SK-N-DZ (cell line): ENCODE results near the gene IFITM1.
"Not testable (repeated sequence)": the region's sequence is repeated elsewhere in the genome, so short reads cannot be mapped to it uniquely, and the experiment has no call there.

ENCODE experiments used
- DNase-seq: peaks from one replicate; pipeline ENCODE4 v3.0.0-alpha.2; 2015; ENCODE audit warnings: low spot score

The IFITM1 gene

DNA sequence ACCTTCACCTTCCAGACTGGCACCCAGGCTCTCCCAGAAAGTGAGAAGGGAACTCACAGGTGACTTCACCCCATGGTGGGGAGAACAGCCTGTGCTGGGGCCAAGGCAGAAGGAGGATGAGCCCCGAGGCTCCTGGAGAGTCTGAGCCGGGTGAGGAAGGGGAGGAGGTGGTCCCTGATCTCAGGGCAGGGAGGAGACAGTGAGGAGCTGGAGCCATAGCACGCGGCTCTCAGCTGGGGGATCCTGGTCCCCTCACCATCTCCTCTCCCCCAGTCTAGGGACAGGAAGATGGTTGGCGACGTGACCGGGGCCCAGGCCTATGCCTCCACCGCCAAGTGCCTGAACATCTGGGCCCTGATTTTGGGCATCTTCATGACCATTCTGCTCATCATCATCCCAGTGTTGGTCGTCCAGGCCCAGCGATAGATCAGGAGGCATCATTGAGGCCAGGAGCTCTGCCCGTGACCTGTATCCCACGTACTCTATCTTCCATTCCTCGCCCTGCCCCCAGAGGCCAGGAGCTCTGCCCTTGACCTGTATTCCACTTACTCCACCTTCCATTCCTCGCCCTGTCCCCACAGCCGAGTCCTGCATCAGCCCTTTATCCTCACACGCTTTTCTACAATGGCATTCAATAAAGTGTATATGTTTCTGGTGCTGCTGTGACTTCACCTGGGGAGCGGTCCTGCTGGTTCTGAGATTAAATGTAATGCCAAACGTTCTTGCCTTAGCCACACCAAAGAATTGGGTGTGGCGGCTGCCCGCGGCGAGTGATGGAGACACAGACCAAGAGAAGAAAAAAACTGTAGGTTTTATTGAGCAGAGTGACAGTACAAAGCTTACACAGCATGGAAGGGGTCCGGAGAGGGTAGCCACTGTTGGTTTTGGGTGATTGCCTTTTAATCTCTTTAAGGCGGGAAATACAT is 4.8 kb upstream of the IFITM1 start:
- not testable (repeated sequence) for DNase-seq

DNA sequence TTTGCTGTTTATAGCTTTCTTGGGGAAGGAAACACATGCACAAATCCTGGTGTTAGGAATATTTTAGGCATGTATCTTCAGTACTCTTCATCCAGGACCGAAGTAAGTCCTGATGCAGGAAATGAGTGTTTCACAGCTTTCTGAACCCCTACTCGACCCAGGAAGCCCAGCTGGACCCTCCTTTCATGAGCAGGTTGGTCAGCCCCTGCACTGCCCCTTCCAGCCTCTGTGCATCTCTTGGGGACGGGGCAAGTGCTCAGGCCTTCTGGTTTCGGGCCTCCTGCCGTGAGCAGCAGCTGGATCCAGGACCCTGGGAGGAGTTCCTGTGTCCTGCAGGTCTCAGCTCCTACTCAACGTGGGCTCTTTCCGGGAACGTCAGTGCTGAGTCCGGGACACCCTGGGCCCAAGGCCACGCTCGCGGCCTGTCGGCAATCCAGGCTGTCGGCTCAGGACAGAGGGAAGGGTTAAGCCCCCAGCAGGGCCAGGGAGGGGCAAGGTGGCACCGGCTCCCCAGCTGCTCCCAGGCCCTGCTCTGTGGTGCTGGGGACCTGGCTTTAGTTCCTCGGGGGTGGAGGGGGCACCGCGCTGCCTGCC is 3.8 kb upstream of the IFITM1 start:
- DNase-seq: not testable (repeated sequence)

DNA sequence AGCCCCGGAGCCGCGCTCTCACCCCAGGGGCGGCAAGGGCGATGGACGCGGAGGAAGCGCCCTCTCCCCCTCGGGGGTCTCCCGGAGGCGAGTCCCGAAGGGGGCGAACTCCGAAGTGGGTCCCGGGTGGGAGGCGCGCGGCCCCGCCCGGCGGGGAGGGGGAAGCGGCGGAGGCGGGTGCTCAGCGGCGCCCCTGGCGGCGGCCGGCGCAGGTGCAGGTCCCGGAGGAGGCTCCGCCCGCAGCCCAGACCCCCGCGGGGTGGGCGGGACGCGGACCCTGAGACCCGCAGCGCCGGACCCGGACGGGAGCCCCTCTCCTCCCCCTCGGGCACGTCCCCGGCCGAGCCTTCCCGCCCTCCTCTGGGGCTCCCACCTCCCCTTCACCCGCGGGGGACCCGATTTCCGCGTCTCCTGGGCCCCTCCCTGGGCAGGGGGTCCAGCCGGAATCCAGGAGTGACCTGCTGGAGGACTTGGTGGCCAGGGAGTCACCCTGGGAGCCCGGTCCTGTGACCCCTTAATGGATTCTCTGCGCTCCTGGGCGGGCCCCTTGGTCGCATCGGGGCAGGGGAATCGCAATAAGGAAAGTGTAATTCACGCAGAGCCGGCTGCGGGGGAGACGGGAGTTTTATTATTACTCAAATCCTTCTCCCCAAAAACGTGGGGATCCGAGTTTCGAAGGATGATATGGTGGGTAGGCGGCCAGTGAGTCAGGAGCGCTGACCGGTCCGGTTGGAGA is 2.7 kb upstream of the IFITM1 start:
- not testable (repeated sequence) for DNase-seq

DNA sequence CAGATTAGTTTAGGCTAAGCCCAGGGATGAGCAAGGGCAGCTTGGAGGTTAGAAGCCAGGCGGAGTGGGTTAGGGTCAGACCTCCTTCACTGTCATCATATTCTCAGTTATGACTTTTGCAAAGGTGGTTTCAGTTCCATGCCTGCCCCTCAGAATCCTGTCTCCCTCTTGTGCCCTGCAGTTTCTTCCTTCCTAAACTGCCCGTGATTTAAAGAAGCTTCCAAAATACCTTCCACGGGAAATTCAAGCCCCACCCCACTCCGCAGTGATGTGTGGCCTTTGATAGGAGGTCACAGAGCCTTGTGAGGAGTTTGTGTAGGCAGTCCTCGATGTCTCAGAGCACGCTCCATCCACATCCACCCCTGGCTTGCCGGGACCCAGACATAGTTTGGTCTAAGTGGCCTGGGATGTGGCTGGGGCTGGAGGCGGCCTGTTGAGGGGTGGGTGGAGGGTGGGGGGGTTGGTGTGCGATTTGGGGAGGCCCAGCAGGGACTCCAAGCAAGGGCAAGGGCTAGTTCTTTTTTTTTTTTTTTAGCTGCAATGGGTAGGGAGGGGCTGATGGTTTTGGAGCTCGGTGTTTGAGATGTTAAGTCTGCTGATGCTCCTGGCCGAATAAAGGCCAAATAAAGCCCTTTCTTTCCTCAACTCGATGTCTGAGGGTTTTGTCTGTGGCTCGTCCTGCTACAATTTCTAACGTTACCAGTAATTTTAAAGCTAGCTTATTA is 1.6 kb upstream of the IFITM1 start:
- no peak for DNase-seq

DNA sequence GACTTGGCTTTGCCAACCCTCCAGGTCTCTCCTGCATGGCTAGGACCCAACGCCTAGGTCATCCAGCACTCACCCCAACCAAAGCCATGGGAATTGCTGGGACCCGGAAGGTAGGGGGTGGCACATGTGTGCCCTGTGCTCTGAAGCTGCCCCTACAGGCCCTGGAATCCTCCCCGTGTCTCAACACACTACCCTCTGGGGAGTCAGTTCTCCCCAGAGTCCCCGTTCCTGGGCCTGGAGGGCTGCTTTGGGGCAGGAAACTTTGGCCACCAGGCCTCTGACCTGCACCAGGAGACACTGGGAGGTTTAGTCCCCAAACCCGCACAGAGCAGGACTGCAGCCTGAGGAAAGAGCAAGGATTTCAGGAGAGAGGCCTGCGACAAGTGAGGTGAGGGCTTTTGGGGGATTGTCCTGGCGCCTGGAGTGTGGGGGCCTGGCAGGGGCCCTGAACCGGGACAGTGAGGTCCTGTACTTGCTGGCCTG is 495 bp upstream of the IFITM1 start:
- no peak for DNase-seq

GRCh38 chr11:314554-314875 is 675 bp downstream of the IFITM1 start:
- DNase-seq: not testable (repeated sequence)

- DNase-seq: no peak
Observed at GRCh38 chr11:315051-315481, 1.2 kb downstream of the IFITM1 start.

- DNase-seq: no peak
Observed at GRCh38 chr11:315516-315994, 1.7 kb downstream of the IFITM1 start.

- DNase-seq: no peak
Observed at GRCh38 chr11:316031-316701, 2.3 kb downstream of the IFITM1 start.

DNA sequence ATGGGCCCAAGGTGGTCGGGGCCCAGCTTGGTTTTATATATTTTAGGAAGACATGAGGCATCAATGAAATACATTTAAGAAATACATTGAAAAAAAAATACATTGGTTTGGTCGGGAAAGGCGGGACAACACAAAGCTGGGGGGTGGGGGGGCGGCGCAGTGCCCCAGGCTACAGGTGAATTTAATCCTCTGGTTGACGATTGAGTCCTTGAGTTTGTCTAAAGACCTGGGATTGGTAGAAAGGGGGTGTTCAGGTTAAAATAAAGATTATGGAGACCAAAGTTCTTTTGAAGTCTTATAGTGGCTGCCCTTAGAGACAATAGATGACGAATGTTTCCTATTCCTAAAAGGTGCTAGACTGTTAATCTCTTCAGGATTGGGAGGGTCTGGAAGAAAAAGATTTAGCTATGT is 3.1 kb downstream of the IFITM1 start:
- no peak for DNase-seq

DNA sequence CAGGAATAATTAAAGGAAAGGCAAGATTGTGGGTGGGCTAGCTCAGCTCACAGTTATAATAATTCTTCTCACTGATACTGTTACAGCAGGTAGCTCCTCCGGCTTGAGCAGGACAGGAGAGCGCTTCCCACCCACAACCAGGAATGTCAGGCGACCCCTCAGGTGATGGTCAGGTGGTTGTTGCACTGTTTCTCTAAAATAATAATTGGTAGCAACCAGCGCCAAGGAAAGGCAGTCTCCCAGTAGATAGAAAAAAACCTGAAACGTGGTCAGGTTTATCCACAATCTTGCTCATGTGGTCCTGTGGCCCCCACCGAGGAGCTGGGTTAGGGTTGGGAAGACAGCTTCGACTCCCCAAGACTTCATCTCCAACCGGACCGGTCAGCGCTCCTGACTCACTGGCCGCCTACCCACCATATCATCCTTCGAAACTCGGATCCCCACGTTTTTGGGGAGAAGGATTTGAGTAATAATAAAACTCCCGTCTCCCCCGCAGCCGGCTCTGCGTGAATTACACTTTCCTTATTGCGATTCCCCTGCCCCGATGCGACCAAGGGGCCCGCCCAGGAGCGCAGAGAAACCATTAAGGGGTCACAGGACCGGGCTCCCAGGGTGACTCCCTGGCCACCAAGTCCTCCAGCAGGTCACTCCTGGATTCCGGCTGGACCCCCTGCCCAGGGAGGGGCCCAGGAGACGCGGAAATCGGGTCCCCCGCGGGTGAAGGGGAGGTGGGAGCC is 4.0 kb downstream of the IFITM1 start:
- DNase-seq: not testable (repeated sequence)

GRCh38 chr11:318405-319120 is 4.7 kb downstream of the IFITM1 start:
- not testable (repeated sequence) for DNase-seq

DNA sequence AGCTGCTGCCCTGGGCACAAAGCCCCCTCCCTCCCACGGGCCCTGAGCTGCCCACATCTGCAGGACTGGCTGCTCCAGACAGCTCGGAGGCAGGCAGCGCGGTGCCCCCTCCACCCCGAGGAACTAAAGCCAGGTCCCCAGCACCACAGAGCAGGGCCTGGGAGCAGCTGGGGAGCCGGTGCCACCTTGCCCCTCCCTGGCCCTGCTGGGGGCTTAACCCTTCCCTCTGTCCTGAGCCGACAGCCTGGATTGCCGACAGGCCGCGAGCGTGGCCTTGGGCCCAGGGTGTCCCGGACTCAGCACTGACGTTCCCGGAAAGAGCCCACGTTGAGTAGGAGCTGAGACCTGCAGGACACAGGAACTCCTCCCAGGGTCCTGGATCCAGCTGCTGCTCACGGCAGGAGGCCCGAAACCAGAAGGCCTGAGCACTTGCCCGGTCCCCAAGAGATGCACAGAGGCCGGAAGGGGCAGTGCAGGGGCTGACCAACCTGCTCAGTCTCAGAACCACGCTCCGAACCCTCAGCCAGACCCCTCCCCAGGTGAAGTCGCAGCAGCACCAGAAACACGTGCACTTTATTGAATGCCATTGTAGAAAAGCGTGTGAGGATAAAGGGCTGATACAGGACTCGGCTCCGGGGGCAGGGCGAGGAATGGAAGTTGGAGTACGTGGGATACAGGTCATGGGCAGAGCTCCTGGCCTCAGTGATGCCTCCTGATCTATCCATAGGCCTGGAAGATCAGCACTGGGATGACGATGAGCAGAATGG is 5.5 kb downstream of the IFITM1 start:
- not testable (repeated sequence) for DNase-seq

GRCh38 chr11:319888-320273 is 6.0 kb downstream of the IFITM1 start:
- DNase-seq: not testable (repeated sequence)

- DNase-seq: no peak
Observed at GRCh38 chr11:324156-324555, 10.3 kb downstream of the IFITM1 start.

GRCh38 chr11:324593-325517 is 11.0 kb downstream of the IFITM1 start:
- not testable (repeated sequence) for DNase-seq

DNA sequence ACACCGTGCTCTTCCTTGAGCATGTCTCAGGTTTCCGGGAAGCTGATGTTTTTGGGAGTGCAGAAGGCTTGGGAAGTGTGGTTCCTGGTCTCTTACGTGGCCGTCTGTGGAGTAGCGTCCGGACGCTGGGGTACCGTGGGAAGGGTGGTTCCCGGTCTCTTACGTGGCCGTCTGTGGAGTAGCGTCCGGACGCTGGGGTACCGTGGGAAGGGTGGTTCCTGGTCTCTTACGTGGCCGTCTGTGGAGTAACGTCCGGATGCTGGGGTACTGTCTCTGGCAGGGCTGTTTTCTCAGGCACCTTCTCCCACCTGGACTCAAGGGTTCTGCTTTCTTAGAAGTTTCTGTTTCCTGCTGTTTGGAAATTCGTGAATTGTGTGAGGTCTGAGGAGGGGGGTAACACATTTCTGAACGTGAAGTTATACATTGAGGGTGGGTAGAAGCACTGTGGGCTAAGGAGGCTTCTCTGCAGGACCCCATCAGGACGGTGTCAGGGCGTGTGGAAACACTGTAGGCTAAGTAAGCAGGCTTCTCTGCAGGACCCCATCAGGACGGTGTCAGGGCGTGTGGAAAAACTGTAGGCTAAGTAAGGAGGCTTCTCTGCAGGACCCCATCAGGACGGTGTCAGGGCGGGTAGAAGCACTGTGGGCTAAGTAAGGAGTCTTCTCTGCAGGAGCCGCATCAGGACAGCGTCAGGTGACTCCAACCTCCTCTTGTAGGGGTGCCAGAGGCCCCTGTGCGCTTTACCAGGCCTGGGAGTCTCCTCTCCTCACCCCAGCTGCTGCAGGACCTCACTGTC is 12.2 kb downstream of the IFITM1 start:
- no peak for DNase-seq
